GM12891 (cell line): Measurements from ENCODE around the gene POLR2F.

ENCODE experiments used
- PAX5 ChIP-seq: IDR thresholded peaks from 2 replicates; pipeline ENCODE4 v1.6.1; 2011; ENCODE audit warnings: low read length, moderate library complexity, mild to moderate bottlenecking; ENCODE audit not compliant: insufficient read depth, severe bottlenecking
- POLR2A ChIP-seq: IDR thresholded peaks from 2 replicates; pipeline ENCODE4 v1.6.1; 2011; ENCODE audit warnings: low read depth, low read length, control low read depth
- POLR2AphosphoS5 ChIP-seq: IDR thresholded peaks from 2 replicates; pipeline ENCODE4 v1.6.1; 2011; ENCODE audit warnings: low read depth, low read length, control low read depth
- POU2F2 ChIP-seq: IDR thresholded peaks from 2 replicates; pipeline ENCODE4 v1.6.1; 2011; ENCODE audit warnings: low read depth, mild to moderate bottlenecking, control low read depth, low read length, moderate library complexity
- SPI1 ChIP-seq: IDR thresholded peaks from 2 replicates; pipeline ENCODE4 v1.6.1; 2011; ENCODE audit warnings: low read depth, low read length, control low read depth
- TAF1 ChIP-seq: IDR thresholded peaks from 2 replicates; pipeline ENCODE4 v1.6.1; 2011; ENCODE audit warnings: low read depth, low read length, control low read depth

DNA sequence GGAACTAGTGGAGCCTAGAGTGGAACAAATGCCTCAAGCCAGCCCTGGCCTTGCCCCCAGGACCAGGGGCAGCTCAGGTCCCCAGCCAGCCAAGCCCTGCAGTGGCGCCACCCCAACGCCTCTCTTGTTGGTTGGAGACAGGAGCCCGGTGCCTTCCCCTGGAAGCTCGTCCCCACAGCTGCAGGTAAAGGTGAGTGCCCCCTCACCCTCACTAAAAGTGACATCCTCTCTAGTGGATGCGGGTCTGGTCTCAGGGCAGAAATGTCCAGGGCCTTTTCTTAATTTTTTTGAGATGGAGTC, 25.9 kb upstream of the POLR2F start:
- TF ChIP-seq TAF1 (no peak), POLR2AphosphoS5 (no peak), POLR2A (no peak), POU2F2 (no peak), SPI1 (no peak), PAX5 (no peak)
